Middle frontal gyrus (tissue), 1 donor: ENCODE results near the gene TOM1L2.
"Not testable (repeated sequence)": the region's sequence is repeated elsewhere in the genome, so short reads cannot be mapped to it uniquely, and the experiment has no call there.

ENCODE experiments used
- DNase-seq: peaks from one replicate; pipeline ENCODE4 v3.0.0-alpha.2; 2015; ENCODE audit warnings: low spot score; ENCODE audit errors: extremely low spot score

Gene TOM1L2

DNA sequence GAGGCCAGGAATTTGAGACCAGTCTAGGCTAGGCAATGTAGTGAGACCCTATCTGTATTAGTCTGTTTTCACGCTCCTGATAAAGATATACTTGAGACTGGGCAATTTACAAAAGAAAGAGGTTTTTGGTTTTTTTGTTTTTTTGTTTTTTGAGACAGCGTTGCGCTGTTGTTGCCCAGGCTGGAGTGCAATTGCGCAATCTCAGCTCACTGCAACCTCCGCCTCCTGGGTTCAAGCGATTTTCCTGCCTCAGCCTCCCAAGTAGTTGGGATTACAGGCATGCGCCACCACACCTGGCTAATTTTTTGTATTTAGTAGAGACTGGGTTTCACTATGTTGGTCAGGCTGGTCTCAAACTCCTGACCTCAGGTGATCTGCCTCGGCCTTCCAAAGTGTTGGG, 23.7 kb upstream of the TOM1L2 start:
- DNase-seq, result not testable (repeated sequence)

DNA sequence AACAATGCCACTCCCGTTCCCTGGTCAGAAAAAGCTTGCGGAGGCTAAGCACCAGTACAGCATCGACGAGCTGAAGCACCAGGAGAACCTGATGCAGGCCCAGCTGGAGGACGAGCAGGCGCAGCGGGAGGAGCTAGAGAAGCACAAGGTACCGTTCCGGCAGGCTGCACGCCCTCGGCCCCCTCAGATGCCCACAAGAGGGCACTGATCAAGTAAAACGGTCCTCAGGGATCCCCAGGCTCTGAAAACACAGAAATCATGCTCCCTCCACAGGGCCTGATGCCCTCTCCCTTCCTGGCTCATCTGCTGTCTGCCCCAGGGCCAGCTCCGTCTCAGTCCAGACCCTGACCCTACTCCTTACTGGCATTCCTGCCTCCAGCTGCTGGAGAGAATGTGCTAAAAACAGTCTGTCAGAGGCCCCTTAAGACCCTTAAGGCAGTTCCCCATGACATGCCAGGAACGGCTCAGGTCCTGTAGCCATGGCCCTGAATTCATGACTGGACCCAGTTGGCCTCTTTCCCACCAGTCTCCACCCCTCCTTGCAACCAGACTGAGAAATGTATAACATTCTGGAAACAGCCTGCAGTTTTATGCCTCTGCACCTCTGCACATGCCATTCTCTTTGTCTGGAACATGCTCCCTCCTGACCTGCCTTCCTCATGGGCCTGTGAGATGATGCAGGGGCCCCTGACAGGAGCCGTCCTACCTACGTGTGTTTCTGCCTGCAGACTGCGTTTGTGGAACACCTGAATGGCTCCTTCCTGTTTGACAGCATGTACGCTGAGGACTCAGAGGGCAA, 22.3 kb upstream of the TOM1L2 start:
- no peak for DNase-seq

- no peak for DNase-seq
Observed at GRCh38 chr17:17993852-17994251, 21.7 kb upstream of the TOM1L2 start.

DNA sequence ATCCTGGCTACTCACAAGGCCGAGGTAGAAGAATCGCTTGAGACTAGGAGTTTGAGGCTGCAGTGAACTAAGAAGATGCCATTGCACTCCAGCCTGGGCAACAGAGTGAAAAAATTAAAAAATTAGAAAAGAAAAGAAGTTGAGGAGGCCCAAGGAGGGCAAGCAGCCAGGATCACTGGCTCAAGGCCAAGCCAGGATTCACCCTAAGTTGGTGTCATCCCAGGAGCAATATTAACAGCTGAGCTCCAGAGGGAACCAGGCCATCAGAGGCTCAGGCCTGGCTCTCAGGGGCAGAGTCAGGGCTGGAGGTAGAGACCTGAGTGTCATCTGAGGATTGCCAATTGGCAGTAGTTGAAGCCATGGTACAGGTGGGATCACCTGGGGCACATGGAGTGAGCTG, 21.2 kb upstream of the TOM1L2 start:
- DNase-seq, result no peak

GRCh38 chr17:17990282-17990681, 18.1 kb upstream of the TOM1L2 start:
- no peak for DNase-seq

- DNase-seq, result no peak
Observed at GRCh38 chr17:17989618-17990017, 17.4 kb upstream of the TOM1L2 start.

- no peak for DNase-seq
Observed at GRCh38 chr17:17989081-17989480, 16.9 kb upstream of the TOM1L2 start.

GRCh38 chr17:17988427-17988945, 16.3 kb upstream of the TOM1L2 start:
- DNase-seq, result no peak

DNA sequence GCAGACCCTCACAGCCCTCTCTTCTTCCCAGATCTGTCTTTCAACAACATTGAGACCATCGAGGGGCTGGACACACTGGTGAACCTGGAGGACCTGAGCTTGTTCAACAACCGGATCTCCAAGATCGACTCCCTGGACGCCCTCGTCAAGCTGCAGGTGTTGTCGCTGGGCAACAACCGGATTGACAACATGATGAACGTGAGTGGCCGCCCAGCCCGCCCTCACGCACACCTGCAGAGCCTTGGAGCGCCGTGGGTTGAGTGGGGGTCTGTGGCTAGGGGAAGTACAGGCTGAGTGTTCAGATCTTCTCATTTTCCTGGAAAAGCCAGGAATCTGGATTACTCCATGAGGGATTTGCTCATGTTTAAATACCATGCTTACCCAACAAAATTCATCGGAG, 15.7 kb upstream of the TOM1L2 start:
- DNase-seq, result no peak

- DNase-seq, result no peak
Observed at GRCh38 chr17:17987187-17987896, 15.1 kb upstream of the TOM1L2 start.

DNA sequence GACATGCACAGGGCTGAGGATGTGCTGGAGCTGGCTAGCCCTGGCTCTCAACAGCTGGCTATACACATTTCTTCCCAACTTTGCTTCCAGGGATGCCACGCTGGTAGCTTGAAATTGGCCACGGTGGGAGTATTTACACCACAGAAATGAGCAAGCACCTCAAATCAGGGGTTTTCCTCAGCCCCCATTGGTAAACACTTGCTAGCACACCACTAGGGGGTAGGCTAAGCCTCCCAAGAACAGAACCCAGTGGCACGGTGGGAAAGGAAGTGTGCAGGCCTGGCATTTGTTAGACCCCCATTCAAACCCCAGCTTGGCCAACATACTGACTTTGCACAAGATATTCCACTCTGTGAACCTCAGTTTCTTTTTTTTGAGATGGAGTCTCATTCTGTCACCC, 13.4 kb upstream of the TOM1L2 start:
- no peak for DNase-seq

- no peak for DNase-seq
Observed at GRCh38 chr17:17985153-17985552, 13.0 kb upstream of the TOM1L2 start.

DNA sequence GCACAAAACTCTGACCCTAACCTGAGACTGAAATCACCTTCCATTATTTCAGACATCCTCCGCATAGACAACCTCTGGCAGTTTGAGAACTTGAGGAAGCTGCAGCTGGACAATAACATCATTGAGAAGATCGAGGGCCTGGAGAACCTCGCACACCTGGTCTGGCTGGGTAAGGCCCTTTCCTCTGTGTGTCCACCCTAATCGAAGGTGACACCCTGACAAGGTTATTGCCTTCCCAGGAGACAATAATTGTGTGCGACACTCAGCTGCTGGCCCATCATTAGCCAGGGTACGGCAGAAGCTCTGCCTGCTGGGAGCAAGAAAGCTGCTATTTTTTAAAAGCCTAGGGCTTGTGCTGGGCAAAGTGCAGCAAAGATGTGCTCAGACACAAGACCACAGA, 11.6 kb upstream of the TOM1L2 start:
- no peak for DNase-seq

- DNase-seq, result no peak
Observed at GRCh38 chr17:17983376-17983775, 11.2 kb upstream of the TOM1L2 start.

DNA sequence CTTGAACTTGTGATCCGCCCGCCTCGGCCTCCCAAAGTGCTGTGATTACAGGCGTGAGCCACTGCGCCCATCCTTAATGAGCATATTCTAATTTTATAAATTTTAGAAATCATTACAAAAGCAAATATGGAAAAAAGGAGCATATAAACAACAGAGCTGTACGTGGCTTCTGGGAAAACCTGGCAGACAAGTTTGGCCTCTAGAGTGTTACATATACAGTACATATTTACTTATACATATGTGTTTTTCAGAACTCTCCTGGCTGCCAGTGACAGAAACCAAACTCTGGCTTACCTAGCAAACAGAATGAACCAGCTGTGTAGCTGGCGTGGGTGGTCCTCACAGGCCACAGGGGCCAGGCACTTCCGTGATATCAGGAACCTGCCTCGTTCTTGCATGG, 10.6 kb upstream of the TOM1L2 start:
- DNase-seq, result no peak

GRCh38 chr17:17981330-17981729, 9.1 kb upstream of the TOM1L2 start:
- DNase-seq, result no peak

DNA sequence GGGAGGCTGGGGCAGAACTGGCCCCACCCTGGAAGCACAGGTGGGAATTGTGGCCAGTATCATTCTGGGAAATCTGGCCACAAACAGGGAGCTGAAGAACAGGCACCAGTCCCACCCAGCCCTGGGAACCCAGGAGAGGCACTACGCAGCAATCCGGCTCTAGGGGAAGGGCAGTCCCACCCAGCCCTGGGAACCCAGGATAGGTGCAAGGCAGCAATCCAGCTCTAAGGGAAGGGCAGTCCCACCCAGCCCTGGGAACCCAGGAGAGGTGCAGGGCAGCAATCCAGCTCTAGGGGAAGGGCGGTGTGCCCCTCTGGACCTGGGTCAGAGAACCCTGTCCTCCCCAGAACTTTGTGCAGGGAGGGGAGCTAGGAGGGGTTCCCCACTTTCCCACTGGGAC, 7.6 kb upstream of the TOM1L2 start:
- no peak for DNase-seq

DNA sequence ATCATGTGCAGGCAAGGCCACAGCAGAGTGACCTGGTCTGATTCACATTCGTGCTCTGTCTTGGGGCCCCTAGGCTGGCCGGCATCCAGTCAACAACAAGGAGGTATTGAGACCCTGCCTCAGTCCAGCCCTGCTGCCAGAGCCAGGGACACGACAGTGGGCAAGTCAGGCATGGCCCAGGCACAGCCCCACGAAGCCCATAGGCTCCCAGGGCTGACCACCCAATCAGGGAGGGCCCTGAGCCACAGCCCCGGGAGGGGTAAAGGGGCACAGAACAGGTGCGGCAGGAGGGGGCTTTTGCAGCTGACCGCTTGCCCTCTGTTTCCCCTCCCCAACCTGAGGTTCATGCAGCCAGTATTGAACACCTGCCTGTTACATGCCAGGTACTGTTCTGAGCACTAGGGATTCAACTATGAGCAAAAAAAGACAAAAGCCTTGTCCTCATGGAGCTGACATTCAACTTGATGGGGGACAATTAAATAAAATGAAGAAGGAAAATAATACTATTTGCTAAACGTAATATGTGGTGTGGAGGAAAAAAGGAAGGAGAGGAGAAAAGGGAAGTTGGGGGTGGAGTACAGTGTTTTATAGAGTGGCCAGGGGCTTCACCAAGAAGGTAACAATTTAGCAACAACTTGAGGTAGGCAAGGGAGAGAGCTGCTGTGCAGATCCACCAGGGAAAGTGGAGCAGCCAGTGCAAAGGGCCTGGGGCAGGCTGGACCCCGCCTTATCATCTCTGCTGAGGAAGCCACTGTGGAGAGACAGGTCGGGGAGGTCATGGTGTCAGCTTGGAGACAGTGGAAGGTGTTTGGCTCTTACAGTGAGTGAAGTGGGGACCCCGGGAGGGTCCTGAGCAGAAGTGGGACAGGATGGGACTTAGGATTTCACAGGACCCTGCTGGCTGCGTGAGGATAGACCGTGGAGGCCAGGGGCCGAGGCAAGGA, 6.6 kb upstream of the TOM1L2 start:
- no peak for DNase-seq

DNA sequence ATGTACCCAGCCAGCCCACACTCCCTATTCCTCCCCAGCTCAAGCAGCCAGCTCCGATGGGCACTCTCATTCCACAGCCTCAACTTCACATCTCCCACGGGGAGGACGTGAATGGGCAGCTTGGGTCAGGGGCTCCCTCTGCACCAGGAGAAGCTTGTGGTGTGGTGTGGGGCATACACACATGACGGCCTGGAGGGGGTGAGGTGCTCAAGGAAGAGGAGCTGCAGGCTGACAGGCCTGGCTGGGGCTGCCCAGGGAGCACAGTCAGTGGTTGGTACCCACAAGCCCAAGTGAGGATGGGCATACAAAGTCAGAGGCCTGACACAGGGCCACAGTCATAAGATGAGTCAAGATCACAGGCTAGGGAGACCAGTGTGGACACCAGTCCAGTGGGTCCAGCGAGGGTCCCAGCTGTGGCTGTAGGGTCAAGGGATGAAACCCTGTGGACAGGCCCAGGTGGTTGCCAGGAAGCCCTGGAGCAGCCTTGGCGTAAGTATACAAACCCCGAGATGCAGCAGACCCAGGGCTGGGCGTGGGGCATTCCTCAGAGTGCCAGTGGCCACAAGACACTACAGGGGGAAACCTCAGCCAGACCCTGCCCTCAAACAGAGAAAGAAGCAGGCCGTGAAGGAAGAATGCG, 4.9 kb upstream of the TOM1L2 start:
- no peak for DNase-seq

GRCh38 chr17:17975436-17975835, 3.2 kb upstream of the TOM1L2 start:
- DNase-seq, result no peak

DNA sequence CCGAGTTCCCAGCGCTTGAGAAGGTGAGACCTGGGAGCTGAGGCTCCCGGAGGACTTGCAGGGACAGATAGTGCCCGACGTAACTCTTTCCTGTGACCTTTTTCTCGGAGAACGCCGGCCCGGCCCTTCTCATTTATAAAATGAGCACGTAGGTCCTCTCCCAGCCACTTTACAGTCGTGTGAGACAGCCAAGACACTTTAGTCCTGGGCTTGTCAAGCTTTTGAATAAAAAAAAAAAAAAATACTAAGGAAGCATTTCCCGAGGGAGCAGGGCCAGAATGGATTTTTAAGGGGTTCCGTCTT, 703 bp upstream of the TOM1L2 start:
- no peak for DNase-seq
